Measurements from ENCODE around the gene TCN2.
A peak's percentile ranks its signal among the peaks of the same experiment; 100 is the strongest.
"Not testable (repeated sequence)": the region's sequence is repeated elsewhere in the genome, so short reads cannot be mapped to it uniquely, and the experiment has no call there.

The TCN2 gene

DNA sequence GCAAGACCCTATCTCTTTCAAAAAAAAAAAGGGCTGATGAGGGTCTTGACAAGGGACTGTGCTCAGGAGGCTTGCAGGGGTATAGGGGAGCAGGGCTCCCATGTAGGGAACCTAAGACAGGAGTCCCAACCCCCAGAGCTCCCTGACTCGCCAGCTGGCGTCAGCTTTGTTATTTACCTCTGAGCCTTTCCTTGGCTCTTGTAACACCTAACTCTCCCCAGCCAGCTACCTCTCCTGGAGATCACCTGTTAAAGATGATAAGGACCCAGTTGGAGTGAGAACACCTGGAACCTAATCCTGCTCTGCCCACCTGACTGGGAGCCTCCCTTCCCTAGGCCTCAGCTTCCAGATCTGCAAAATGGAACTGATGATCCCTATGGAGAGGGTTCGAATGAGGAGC lies 41.9 kb downstream of the TCN2 start:
- DNase-seq (ENCODE audit: low read depth): no peak

DNA sequence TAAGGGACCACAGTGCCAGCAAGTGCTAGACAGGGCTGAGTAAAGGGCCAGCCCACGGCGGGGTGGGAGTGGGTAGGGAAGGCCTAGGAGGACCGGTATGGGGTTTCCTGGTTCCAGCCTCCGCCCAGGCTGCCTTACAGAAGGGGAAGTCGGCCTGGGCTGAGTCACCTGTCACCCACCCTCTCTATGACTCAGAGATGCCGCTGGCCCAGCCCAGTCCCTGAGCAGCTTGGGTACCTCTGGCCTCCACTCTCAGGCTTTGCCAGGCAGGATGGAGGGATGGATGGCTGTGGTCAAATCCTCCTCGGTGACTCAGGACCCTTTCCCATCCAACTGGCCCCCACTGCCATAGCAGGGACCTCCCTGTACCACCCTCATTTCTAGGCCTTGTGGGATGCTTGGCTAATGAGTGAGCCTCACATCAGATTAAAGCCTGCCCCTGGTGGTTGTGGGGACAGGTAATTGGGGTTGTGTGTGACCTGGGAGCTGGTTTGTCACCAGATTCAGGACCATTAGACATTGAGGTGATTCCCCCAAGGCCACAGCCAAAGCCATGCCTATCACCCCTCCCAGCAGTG lies 42.5 kb downstream of the TCN2 start:
- peak; percentile 66 for DNase-seq (ENCODE audit: low read depth)

GRCh38 chr22:30650508-30651116 lies 43.6 kb downstream of the TCN2 start:
- no peak for DNase-seq (ENCODE audit: low read depth)

DNA sequence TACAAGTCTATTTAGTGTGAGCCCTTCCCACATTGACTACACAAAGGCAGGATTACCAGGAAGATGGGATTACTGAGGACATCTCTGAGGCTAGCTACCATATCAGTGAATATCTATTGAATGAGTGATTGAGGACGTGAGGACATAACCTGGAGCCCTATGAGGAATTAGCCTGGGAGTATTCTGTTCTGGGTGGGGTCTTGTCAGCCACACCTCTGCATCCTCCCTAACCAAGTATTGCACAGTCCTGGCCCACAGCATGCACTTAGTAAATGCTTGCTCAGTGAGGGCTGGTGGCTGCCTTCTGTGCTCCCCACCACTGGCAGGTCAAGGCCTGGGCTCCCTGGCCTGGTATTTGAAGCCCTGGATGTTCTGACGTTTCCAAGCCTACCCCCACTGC lies 45.9 kb downstream of the TCN2 start:
- no peak for DNase-seq (ENCODE audit: low read depth)

DNA sequence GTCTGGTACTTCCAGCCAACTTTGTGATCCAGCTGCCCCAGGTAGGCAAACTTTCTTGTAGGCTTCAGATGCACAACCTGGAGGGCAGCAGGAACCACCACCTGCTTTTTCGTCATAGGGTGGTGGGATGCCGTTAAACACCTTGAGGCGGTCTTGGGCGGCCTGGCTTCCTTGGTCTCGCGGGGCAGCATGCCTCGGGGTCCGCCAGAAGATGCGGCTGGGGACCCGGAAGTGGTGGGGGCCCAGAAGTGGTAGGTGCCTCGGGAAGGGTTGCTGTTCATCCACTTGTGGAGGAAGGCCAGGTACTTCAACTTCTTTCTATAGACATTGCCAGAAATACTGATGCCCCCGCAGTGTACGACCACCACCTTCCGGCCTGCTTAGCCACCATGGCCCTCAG lies 47.4 kb downstream of the TCN2 start:
- DNase-seq (ENCODE audit: low read depth): no peak

DNA sequence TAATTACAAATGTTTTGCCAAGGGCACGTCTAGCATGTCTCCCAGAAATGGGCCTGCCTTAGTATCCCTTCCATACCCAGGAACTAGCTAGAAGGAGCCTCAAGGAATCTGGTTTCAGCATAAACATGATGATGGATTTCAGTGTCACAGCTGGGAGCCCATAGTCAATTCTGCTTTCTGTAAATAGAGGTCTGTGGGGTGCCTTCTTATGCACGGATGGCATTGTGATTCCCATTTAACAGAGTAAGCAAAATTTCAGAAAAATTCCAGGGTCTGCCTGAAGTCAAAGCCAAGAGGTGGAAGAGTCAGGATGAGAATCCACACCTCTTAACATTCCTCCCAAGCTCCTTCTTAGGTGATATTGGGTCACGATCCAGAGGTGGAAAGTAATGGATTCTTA lies 48.6 kb downstream of the TCN2 start:
- DNase-seq (ENCODE audit: low read depth): no peak

DNA sequence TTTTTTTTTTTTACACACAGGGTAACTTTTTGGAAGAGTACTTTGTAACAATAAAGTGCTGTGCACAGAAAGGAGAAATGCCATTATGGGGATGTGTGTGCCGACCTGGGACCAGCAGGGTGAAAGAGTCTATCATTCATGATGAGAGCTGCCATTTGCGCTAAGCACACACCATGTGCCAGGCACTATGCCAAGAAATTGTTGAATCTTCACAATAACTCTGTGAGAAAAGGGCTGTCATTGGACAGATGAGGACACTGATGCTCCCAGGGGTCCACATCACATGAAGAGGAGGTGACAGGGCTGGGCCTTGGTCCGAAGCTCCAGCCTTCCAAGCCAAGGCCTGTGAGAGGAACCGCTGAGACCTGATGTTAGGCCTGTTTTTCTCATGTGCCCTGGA lies 55.1 kb downstream of the TCN2 start:
- no peak for DNase-seq (ENCODE audit: low read depth)

DNA sequence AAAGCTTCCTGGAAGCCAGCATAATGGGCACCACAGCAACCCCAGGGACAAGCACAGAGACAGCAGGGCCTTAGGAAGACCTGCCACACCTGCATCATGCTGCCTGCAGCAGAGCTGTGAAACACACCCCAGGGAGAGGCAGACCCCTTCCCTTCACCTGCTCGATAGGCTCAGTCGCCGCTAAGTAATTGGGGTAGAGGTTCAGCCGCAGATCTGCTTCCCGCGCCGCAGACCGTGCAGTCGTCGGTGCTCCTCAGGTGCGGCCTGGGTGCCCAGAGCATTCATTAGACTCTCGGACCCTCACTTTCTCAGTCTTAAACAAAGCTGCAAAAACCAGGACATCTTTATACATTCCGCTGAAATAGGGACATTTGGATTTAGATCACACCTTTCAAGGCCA lies 57.8 kb downstream of the TCN2 start:
- no peak for DNase-seq (ENCODE audit: low read depth)

DNA sequence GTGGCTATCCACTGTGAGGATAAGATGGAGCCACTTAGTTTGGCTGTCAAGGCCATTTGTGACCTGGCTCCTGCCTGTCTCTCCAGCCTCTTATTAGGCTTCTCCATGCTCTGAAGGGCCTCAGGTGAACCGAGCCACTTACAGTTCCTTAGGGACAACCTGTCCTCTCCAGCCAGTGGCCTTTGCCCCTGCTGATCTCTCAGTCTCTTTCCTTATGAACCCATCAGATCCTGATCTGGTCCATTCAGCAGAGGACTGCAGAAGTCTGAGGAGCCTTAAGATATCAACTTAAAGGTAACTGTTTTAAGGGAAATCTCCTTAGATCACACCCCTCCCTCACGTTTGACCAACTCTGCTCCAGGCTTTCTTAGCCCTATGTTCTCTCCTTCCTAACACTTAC lies 58.3 kb downstream of the TCN2 start:
- no peak for DNase-seq (ENCODE audit: low read depth)

DNA sequence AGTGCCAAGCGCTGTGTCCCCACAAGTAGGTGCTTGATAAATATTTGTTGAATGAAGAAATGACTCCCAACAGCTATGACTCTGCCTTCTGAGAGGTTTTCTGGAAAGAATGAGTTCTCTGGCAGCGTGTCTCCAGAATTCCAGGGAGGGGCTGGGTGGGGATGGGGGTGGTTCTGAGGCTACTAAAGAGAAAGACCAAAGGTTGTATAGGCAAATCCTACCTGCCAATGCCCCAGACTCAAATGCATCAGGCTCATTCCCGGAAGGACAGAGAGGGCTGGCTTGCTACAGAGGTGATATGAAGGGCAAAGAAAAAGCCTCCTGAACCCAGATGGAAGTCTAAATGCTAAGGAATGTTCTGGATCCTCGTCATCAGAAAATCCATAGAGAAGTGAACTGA lies 58.8 kb downstream of the TCN2 start:
- DNase-seq (ENCODE audit: low read depth): no peak

DNA sequence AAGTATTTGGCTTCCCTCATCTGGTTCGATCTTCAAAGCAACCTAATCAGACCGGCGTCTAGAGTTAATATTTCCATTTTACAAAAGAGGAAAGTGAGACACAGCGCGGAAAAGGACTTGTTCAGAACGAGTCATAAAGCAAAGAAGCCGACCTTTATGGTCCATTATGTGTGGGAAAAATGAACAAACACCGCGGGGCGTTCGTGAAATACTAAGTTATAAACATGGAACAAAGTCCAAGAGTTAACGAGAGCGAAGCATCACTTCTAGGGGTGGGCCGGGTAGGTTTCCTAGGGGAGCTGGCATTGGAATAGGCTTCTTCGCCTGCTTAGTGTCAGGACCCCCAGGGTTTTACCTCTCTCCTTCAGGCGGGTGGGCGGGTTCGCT lies 60.1 kb downstream of the TCN2 start:
- DNase-seq (ENCODE audit: low read depth): no peak

- DNase-seq (ENCODE audit: low read depth): peak; percentile 72
These were observed 60.8 kb downstream of the TCN2 start, which contains the start of gene DUSP18 for GRCh38 chr22:30667494-30668385. Gene DUSP18 (minus strand): TSS chr22:30667875. CDS start chr22:30664003, 3,872 bp downstream.

DNA sequence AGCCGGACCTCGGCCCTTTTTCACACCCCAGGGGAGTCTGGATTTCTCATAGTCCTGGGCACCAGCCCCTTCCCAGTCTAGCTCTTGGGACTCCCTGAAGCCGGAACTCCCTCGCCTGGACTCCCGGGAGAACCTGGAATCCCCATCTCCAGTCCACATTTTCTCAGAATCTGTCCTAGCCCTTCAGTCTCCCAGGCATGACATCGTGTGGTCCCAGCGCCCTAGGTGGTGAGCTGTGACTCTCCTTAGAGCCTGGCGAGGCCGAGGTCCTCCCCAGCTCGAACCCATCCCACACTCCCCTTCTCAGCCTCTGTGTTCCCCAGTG lies 61.4 kb downstream of the TCN2 start:
- no peak for DNase-seq (ENCODE audit: low read depth)

DNA sequence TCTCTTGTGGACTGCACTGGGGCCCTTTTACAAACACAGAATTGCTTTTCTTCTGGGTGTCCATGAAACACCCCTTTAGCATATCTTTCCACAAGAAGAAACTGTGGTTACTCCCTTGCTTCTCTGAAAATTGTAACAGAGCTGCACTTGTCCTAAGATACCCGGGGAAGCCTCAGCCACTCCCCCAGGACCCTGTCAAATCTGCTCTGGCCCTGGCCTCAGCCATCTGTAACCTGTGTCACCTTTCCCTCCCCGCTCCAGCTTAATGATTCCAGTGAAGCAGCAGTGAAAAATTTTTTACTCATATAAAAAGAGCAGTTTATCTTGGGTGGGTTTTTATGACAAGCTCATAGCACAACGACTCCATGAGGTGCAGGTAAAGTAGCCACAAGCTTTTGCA lies 64.1 kb downstream of the TCN2 start:
- DNase-seq (ENCODE audit: low read depth): no peak

DNA sequence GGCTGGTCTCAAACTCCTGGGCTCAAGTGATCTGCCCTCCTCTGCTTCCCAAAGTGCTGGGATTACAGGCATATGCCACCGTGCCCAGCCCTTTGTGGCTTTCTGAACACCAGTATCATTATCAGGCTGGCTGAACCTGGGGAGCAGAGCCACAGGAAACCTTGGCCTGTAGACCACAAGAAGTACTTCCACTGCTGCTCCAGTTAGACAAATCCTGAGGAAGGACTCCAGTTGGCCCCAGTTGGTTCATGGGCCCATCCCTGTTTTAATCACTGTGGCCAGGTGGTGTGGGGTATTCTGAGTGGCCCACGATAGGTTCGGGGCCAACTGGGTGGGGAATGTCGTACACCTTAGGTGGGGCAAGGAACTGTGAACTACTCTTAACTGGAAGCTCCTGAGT lies 66.2 kb downstream of the TCN2 start:
- DNase-seq (ENCODE audit: low read depth): no peak

- no peak for DNase-seq (ENCODE audit: low read depth)
These were observed 67.5 kb downstream of the TCN2 start for GRCh38 chr22:30674482-30674881.

- no peak for DNase-seq (ENCODE audit: low read depth)
These were observed 68.5 kb downstream of the TCN2 start for GRCh38 chr22:30675436-30675835.

- DNase-seq (ENCODE audit: low read depth): not testable (repeated sequence)
These were observed 69.6 kb downstream of the TCN2 start for GRCh38 chr22:30676565-30676964.

Data from stromal cell of bone marrow (primary cell).